ENCODE results near the gene MAGI2.
"Not testable (repeated sequence)": the region's sequence is repeated elsewhere in the genome, so short reads cannot be mapped to it uniquely, and the experiment has no call there.

MAGI2 gene

DNA sequence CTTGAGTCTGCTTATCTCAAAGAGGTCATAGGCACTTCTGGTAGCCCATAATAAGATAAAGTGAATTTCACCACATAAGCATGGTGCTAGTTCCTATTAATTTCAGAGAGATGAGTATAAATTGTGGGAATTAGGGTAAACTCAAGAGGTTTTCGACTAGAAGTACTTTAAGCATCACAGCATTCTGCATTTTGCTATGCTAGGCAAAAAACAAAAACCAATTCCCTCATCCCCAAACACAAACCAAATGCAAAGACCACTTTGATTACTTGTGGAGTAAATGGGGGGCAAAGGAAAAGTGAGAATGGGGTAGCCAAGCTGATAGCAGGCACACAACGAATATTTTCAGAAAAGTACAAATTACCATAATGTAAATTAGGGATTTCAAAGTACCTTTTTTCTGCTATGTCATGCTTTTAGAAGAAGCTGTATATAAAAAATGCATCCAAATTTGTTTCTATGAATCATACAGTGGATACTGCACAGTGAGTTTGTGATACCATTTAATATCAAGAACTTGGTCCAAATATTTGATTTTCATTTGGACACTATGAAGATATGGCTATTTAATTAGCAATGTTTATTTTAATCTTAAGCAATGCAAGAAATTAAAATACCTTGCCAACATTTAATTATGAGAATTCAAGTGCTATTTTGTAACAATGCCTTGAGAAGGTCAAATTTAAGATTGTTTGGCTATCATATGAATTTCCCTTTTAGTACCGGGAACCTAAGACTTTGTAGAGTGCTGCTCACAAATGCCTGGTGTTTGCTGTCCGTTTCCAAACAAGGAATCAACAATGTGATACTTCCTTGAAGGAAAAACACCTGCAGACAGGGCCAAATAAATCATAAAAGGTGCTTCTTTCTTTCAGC is 1199.4 kb downstream of the MAGI2 start:
- Histone ChIP-seq H3K4me1 (ENCODE audit: insufficient read depth, low read length, poor library complexity, severe bottlenecking) (no peaks in the 10 kb centered on the region), H3K9me3 (ENCODE audit: insufficient read depth, low read depth, low read length) (no peaks in the 10 kb centered on the region), H3K36me3 (ENCODE audit: insufficient read depth, low read length) (no peaks in the 10 kb centered on the region), H3K4me2 (ENCODE audit: low read depth, low read length, poor library complexity, severe bottlenecking) (no peak overlapping the region), H3K79me2 (ENCODE audit: insufficient read depth, low read length) (no peaks in the 10 kb centered on the region), H3K4me3 (ENCODE audit: low read length, poor library complexity, severe bottlenecking) (no peak overlapping the region), H4K20me1 (ENCODE audit: insufficient read depth, low read length, poor library complexity, severe bottlenecking) (no peaks in the 10 kb centered on the region), H3K27me3 (ENCODE audit: insufficient read depth, low read length, poor library complexity, severe bottlenecking) (no peaks in the 10 kb centered on the region), H3K9me2 (replicated peaks; ENCODE audit: low read depth, low read length) (0 out of 2 replicates have a peak, but pooled peaks cover 6% of the 10 kb centered on the region), H3K9ac (ENCODE audit: low read depth, low read length, poor library complexity, severe bottlenecking) (no peak overlapping the region), H2AFZ (ENCODE audit: low read length) (no peak overlapping the region), H3F3A (ENCODE audit: low read depth) (no peaks in the 10 kb centered on the region)
- TF ChIP-seq, protein P1, sequence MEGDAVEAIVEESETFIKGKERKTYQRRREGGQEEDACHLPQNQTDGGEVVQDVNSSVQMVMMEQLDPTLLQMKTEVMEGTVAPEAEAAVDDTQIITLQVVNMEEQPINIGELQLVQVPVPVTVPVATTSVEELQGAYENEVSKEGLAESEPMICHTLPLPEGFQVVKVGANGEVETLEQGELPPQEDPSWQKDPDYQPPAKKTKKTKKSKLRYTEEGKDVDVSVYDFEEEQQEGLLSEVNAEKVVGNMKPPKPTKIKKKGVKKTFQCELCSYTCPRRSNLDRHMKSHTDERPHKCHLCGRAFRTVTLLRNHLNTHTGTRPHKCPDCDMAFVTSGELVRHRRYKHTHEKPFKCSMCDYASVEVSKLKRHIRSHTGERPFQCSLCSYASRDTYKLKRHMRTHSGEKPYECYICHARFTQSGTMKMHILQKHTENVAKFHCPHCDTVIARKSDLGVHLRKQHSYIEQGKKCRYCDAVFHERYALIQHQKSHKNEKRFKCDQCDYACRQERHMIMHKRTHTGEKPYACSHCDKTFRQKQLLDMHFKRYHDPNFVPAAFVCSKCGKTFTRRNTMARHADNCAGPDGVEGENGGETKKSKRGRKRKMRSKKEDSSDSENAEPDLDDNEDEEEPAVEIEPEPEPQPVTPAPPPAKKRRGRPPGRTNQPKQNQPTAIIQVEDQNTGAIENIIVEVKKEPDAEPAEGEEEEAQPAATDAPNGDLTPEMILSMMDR (conservative IDR thresholded peaks at IDR 0.05; ENCODE audit: low read length): no peak
- no peak for TF ChIP-seq EZH2phosphoT487 (IDR thresholded peaks at IDR 0.05; ENCODE audit: borderline replicate concordance)

DNA sequence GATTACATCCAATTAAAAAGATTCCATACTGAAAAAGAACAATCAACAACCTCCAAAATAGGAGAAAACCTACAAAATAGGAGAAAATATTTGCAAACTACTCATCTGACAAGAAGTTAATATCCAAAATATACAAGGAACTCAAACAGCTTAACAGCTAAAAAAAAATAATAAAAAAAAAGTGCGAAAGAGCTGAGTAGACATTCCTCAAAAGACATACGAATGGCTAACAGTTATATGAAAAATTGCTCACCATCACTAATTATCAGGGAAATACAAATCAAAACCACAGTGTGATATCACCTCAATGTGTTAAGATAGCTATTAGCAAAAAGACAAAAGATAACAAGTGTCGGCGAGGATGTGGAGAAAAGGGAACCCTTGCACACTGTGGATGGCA is 1204.6 kb downstream of the MAGI2 start:
- H3K4me1 ChIP-seq (ENCODE audit: insufficient read depth, low read length, poor library complexity, severe bottlenecking): no peaks in the 10 kb centered on the region
- no peaks in the 10 kb centered on the region for H3K27me3 ChIP-seq (ENCODE audit: insufficient read depth, low read length, poor library complexity, severe bottlenecking)
- no peak overlapping the region for H3K9ac ChIP-seq (ENCODE audit: low read depth, low read length, poor library complexity, severe bottlenecking)
- H4K20me1 ChIP-seq (ENCODE audit: insufficient read depth, low read length, poor library complexity, severe bottlenecking): no peaks in the 10 kb centered on the region
- H3K9me3 ChIP-seq (ENCODE audit: insufficient read depth, low read depth, low read length): no peaks in the 10 kb centered on the region
- TF ChIP-seq, protein P1 (conservative IDR thresholded peaks at IDR 0.05; ENCODE audit: low read length): no peak
- no peak for TF ChIP-seq EZH2phosphoT487 (IDR thresholded peaks at IDR 0.05; ENCODE audit: borderline replicate concordance)
- H3K9me2 ChIP-seq (replicated peaks; ENCODE audit: low read depth, low read length): no peaks in the 10 kb centered on the region
- no peaks in the 10 kb centered on the region for H3K36me3 ChIP-seq (ENCODE audit: insufficient read depth, low read length)
- no peak overlapping the region for H2AFZ ChIP-seq (ENCODE audit: low read length)
- no peaks in the 10 kb centered on the region for H3F3A ChIP-seq (ENCODE audit: low read depth)
- H3K79me2 ChIP-seq (ENCODE audit: insufficient read depth, low read length): no peaks in the 10 kb centered on the region
- H3K4me2 ChIP-seq (ENCODE audit: low read depth, low read length, poor library complexity, severe bottlenecking): no peak overlapping the region
- H3K4me3 ChIP-seq (ENCODE audit: low read length, poor library complexity, severe bottlenecking): no peak overlapping the region

DNA sequence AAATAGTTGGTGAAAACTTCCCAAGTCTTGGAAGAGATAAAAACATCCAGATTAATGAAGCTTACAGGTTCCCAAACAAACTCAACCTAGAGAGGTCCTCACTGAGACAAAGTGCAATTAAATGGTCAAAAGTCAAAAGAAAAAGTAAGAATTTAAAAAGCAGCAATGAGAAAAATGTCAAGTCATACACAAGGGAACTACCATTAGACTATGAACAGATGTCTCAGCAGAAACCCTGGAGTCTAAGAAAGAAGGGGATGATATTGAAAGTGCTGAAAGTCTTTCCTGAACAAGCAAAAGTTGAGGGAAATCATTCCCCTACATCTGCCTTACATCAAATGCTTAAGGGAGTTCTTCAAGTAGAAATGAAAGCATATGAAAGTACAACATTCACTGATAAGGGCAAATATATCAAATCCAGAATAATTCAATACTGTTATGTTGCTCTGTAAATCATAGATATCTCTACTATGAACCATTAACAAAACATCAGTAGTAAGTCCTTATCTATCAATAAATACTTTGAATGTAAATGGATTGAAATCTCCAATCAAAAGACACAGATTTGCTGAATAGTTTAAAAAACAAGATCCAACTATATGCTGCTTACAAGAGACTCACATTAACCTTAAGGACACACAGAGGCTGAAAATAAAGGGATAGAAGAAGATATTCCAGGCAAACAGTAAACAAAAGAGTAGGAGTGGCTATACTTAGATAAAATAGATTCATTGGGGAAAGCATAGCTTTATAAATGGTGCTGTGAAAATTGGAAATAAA is 1205.4 kb downstream of the MAGI2 start:
- Histone ChIP-seq H3K36me3 (ENCODE audit: insufficient read depth, low read length) (no peaks in the 10 kb centered on the region), H3F3A (ENCODE audit: low read depth) (no peaks in the 10 kb centered on the region), H3K9me3 (ENCODE audit: insufficient read depth, low read depth, low read length) (no peaks in the 10 kb centered on the region), H3K9ac (ENCODE audit: low read depth, low read length, poor library complexity, severe bottlenecking) (no peak overlapping the region), H3K4me1 (ENCODE audit: insufficient read depth, low read length, poor library complexity, severe bottlenecking) (no peaks in the 10 kb centered on the region), H2AFZ (ENCODE audit: low read length) (no peak overlapping the region), H3K9me2 (replicated peaks; ENCODE audit: low read depth, low read length) (no peaks in the 10 kb centered on the region), H3K4me3 (ENCODE audit: low read length, poor library complexity, severe bottlenecking) (no peak overlapping the region), H3K4me2 (ENCODE audit: low read depth, low read length, poor library complexity, severe bottlenecking) (no peak overlapping the region), H4K20me1 (ENCODE audit: insufficient read depth, low read length, poor library complexity, severe bottlenecking) (no peaks in the 10 kb centered on the region), H3K79me2 (ENCODE audit: insufficient read depth, low read length) (no peaks in the 10 kb centered on the region), H3K27me3 (ENCODE audit: insufficient read depth, low read length, poor library complexity, severe bottlenecking) (no peaks in the 10 kb centered on the region)
- TF ChIP-seq, protein P1 (conservative IDR thresholded peaks at IDR 0.05; ENCODE audit: low read length): no peak
- no peak for TF ChIP-seq EZH2phosphoT487 (IDR thresholded peaks at IDR 0.05; ENCODE audit: borderline replicate concordance)

DNA sequence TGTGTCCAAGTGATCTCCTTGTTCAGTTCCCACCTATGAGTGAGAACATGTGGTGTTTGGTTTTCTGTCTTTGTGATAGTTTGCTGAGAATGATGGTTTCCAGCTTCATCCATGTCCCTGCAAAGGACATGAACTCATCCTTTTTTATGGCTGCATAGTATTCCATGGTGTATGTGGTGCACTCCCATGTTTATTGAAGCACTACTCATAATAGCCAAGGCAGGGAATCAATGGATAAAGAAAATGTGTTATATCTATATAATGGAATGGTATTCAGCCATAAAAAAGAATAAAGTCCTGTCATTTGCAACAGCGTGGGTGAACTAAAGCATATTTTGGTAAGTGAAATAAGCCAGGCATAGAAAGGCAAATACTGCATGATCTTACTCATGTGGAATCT is 1213.3 kb downstream of the MAGI2 start:
- H3K9me2 ChIP-seq (replicated peaks; ENCODE audit: low read depth, low read length); H3K27me3 ChIP-seq (ENCODE audit: insufficient read depth, low read length, poor library complexity, severe bottlenecking); H3K4me2 ChIP-seq (ENCODE audit: low read depth, low read length, poor library complexity, severe bottlenecking); H3K9ac ChIP-seq (ENCODE audit: low read depth, low read length, poor library complexity, severe bottlenecking); H3K9me3 ChIP-seq (ENCODE audit: insufficient read depth, low read depth, low read length); H3K4me1 ChIP-seq (ENCODE audit: insufficient read depth, low read length, poor library complexity, severe bottlenecking); H3F3A ChIP-seq (ENCODE audit: low read depth); H3K4me3 ChIP-seq (ENCODE audit: low read length, poor library complexity, severe bottlenecking); H2AFZ ChIP-seq (ENCODE audit: low read length); H3K36me3 ChIP-seq (ENCODE audit: insufficient read depth, low read length); H3K79me2 ChIP-seq (ENCODE audit: insufficient read depth, low read length); H4K20me1 ChIP-seq (ENCODE audit: insufficient read depth, low read length, poor library complexity, severe bottlenecking): not testable (repeated sequence)

Measured in Loucy (cell line).